A549 treated with Hydrocortisone at 1 μM for 4 hours (cell line): Measurements from ENCODE around the gene COPB2. TPM values are rescaled to one million over a fixed set of nuclear protein-coding genes. Genes with fewer than 3 reads are reported as not detected.

Experiments used
- total RNA-seq: library from RNA; stranded (reverse); fragments of 200-300 nt; extraction: Qiagen RNA extraction; gene quantifications from 5 replicates; pipeline ENCODE4 v1.2.3, GENCODE V29; 2022

The COPB2 gene
- total RNA-seq, result 58.1 to 86.9 TPM (median 64.2 TPM) in 5 replicates

GRCh38 chr3:139389552-139390368 lies at the start of gene COPB2:
Gene COPB2 (minus strand): TSS chr3:139389647. CDS start chr3:139389550, 97 bp downstream.

GRCh38 chr3:139343895-139344856 lies 45.3 kb downstream of the COPB2 start, which contains the start of gene MRPS22:
Gene MRPS22 (plus strand): TSS chr3:139344020. CDS start chr3:139344027, 7 bp downstream.

Other genes starting within 250 kb of the COPB2 start
- gene MRPS22, start 45.6 kb downstream of the COPB2 start, total RNA-seq, result 43.8 to 50.6 TPM (median 45.5 TPM) in 5 replicates
- gene RBP2, start 86.9 kb upstream of the COPB2 start, total RNA-seq, result not detected in 5 replicates
- gene RBP1, start 150.1 kb upstream of the COPB2 start, total RNA-seq, result 3.0 to 5.9 TPM (median 3.7 TPM) in 5 replicates